BJ (cell line): ENCODE data around the gene PCA3. TPM values are rescaled to one million over a fixed set of nuclear protein-coding genes. Genes with fewer than 3 reads are reported as not detected.

Source experiments
- CTCF ChIA-PET: fragments of 350-600 bp; formaldehyde crosslinking; extraction: SDS; loops from one replicate; lab custom pipeline; 2021; ENCODE audit warnings: antibody characterized with exemption, inconsistent platforms; lab: Yijun Ruan, JAX
- POLR2A ChIA-PET: fragments of 300-600 bp; sonication (Branson Sonifier 250); formaldehyde crosslinking; extraction: SDS; loops from one replicate; lab custom pipeline; 2021; ENCODE audit warnings: antibody characterized with exemption; lab: Charles Lee
- DNase-seq: peaks from one replicate; pipeline ENCODE4 v3.0.0-alpha.2; 2011; ENCODE audit warnings: low read depth
- H3K27me3 ChIP-seq: 2 replicates; pipeline ENCODE4 v1.6.0; 2011; ENCODE audit warnings: low read length; ENCODE audit not compliant: control insufficient read depth, insufficient read depth
- H3K36me3 ChIP-seq: 2 replicates; pipeline ENCODE4 v1.5.1; 2011; ENCODE audit warnings: low read length; ENCODE audit not compliant: control insufficient read depth, insufficient read depth
- H3K4me3 ChIP-seq: 2 replicates; pipeline ENCODE4 v1.5.1; 2011; ENCODE audit warnings: low read depth, mild to moderate bottlenecking, control low read depth, low read length
- CTCF ChIP-seq: IDR thresholded peaks from 2 replicates; pipeline ENCODE4 v1.5.1; 2011; ENCODE audit warnings: low read depth, mild to moderate bottlenecking, control low read depth, inconsistent platforms, low read length, moderate library complexity; ENCODE audit not compliant: insufficient read depth
- polyA plus RNA-seq: library from polyadenylated mRNA; depleted of rRNA; stranded (reverse); fragments of >200 nt; gene quantifications from 2 replicates; pipeline ENCODE4 v1.2.3, GENCODE V29; 2011

The PCA3 gene
- polyA plus RNA-seq, 1 experiment: not detected

- DNase-seq: no peak
- no peak for TF ChIP-seq CTCF
- POLR2A ChIA-PET: interaction anchor here (0.6 kb wide), 1 partner anchor 730 kb away, joined by 24 read pairs; no protein-coding TSS in a partner anchor
- Histone ChIP-seq H3K36me3 (no peaks in the 10 kb centered on the region), H3K4me3 (no peak overlapping the region), H3K27me3 (no peaks in the 10 kb centered on the region)
- CTCF ChIA-PET: interaction anchor here (1.1 to 1.9 kb wide), 3 partner anchors 11 to 26 kb away, joined by 3 to 7 read pairs (median 3); no protein-coding TSS in a partner anchor
These were observed 33.4 kb upstream of the PCA3 start for GRCh38 chr9:76730801-76731200.

GRCh38 chr9:76732341-76732958, 31.8 kb upstream of the PCA3 start:
- Histone ChIP-seq H3K36me3 (no peaks in the 10 kb centered on the region), H3K27me3 (no peaks in the 10 kb centered on the region), H3K4me3 (no peak overlapping the region)
- ChIA-PET CTCF (no interaction called here), POLR2A (no interaction called here)
- no peak for DNase-seq
- no peak for TF ChIP-seq CTCF

- Histone ChIP-seq H3K36me3 (no peaks in the 10 kb centered on the region), H3K27me3 (no peaks in the 10 kb centered on the region), H3K4me3 (no peak overlapping the region)
- no peak for TF ChIP-seq CTCF
- ChIA-PET POLR2A (no interaction called here), CTCF (no interaction called here)
- no peak for DNase-seq
These were observed 31.1 kb upstream of the PCA3 start for GRCh38 chr9:76733096-76733495.

- POLR2A ChIA-PET: no interaction called here
- no peak for DNase-seq
- CTCF ChIA-PET: interaction anchor here (1.0 kb wide), 1 partner anchor 57 kb away, joined by 3 read pairs; no protein-coding TSS in a partner anchor
These were observed 29.5 kb upstream of the PCA3 start for GRCh38 chr9:76734716-76735115.

More at GRCh38 chr9:76734716-76735115, 29.5 kb upstream of the PCA3 start:
- Histone ChIP-seq H3K4me3 (no peak overlapping the region), H3K27me3 (no peaks in the 10 kb centered on the region), H3K36me3 (no peaks in the 10 kb centered on the region)
- TF ChIP-seq CTCF: no peak
